Measurements from ENCODE around the gene LGALSL. TPM values are rescaled to one million over a fixed set of nuclear protein-coding genes. Genes with fewer than 3 reads are reported as not detected.

Gene LGALSL
- total and polyA plus RNA-seq, 11 donors: 5.6 to 31.6 (median 9.6) TPM

GRCh38 chr2:64463781-64464180, 9.8 kb downstream of the LGALSL start:
- DNase-seq (no peak), ATAC-seq (peak in 1 of 4 donors; percentile 28)
- no peak overlapping the region for H3K27ac ChIP-seq
- no peaks in the 10 kb centered on the region for H3K27me3 ChIP-seq
- peaks cover 0 to 24% (median 5%) of the 10 kb centered on the region in 9 donors for H3K36me3 ChIP-seq
- 94 to 100% (median 97%) methylated on average over 1 of the region's 1 CpG for WGBS, 4 donors
- peaks cover 0 to 15% (median 0%) of the 10 kb centered on the region in 12 donors for H3K4me1 ChIP-seq
- TF ChIP-seq, protein P1, sequence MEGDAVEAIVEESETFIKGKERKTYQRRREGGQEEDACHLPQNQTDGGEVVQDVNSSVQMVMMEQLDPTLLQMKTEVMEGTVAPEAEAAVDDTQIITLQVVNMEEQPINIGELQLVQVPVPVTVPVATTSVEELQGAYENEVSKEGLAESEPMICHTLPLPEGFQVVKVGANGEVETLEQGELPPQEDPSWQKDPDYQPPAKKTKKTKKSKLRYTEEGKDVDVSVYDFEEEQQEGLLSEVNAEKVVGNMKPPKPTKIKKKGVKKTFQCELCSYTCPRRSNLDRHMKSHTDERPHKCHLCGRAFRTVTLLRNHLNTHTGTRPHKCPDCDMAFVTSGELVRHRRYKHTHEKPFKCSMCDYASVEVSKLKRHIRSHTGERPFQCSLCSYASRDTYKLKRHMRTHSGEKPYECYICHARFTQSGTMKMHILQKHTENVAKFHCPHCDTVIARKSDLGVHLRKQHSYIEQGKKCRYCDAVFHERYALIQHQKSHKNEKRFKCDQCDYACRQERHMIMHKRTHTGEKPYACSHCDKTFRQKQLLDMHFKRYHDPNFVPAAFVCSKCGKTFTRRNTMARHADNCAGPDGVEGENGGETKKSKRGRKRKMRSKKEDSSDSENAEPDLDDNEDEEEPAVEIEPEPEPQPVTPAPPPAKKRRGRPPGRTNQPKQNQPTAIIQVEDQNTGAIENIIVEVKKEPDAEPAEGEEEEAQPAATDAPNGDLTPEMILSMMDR (IDR thresholded peaks at IDR 0.05): no peak
- no peak for TF ChIP-seq POLR2A (IDR thresholded peaks at IDR 0.05)
- no peaks in the 10 kb centered on the region for H3K9me3 ChIP-seq
- no peak overlapping the region for H3K4me3 ChIP-seq
- intact Hi-C loops (cut with DNase I): no loop called here

DNA sequence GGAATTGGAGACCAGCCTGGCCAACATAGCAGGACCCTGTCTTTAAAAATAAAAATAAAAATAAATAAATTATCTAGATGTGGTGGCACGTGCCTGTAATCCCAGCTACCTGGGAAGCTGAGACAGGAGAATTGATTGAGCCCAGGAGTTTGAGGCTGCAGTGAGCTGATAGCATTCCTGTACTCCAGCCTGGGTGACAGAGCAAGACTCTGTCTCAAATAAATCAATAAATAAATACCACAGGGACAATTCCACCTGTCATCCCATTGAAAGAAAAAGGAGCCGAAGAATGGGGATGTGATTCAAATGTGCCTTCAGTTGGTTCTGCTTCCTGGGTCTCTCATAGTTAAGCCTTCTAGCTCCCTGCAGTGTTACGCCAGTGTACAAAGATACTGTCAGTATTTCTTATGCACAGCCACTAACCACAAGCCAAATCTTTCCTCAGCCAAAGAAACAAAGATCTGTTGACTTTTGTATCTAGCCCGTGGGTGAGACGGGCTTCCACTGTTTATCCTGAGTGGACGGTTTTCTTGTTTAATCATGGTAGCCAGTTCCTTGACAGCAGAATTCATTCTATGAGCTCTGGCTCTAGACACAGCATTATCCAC, 12.6 kb downstream of the LGALSL start:
- DNase-seq (no peak), ATAC-seq (no peak)
- 81 to 91% (median 88%) methylated on average over 6 of the region's 6 CpGs for WGBS, 4 donors
- TF ChIP-seq POLR2A (IDR thresholded peaks at IDR 0.05): no peak
- TF ChIP-seq, protein P1 (IDR thresholded peaks at IDR 0.05): no peak
- H3K9me3 ChIP-seq: no peaks in the 10 kb centered on the region
- no peak overlapping the region for H3K27ac ChIP-seq
- no peak overlapping the region for H3K4me3 ChIP-seq
- H3K4me1 ChIP-seq: peaks cover 0 to 15% (median 0%) of the 10 kb centered on the region in 12 donors
- H3K36me3 ChIP-seq: no peaks in the 10 kb centered on the region
- no peaks in the 10 kb centered on the region for H3K27me3 ChIP-seq
- intact Hi-C loops (cut with DNase I): no loop called here

DNA sequence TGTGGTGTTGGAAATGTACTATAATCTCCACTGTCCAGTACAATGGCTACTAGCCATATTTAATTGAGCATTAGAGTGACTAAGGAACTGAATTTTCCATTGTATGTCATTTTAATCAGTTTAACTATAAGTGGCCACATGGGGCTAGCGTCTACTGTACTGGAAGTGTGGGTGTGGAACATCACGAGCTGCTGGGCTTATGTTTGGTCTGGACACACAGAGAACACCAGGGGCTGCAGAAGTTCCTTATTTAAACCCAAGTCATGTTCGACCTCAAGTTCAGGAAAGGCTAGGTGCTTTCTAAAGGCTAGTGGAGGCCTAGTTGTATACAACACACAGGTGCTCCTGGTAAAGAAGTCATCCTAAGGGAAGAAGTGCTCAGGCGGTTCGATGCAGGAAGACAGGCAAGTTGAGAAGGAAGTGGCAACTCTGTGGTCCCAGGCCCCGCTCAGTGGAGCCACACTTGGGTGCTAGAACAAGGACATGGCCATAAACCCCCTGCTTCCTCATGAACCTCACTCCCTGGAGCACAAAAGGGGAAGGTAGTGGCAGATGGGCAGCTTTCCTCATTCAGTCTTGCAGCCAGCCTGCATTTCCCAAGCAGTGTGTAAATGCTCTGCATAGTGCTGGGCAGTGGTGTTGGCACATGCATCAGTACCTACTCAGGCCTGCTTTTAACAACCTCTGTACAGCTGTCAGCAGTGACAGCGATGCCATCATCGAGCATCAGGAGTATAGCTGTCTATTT, 13.3 kb downstream of the LGALSL start:
- DNase-seq: peak in 2 of 5 donors; percentile 36
- H3K4me3 ChIP-seq: no peak overlapping the region
- H3K27ac ChIP-seq: no peak overlapping the region
- WGBS, 4 donors: 87 to 96% (median 93%) methylated on average over 7 to 8 of the region's 8 CpGs
- H3K36me3 ChIP-seq: no peaks in the 10 kb centered on the region
- peaks cover 0 to 15% (median 0%) of the 10 kb centered on the region in 12 donors for H3K4me1 ChIP-seq
- peak in 3 of 4 donors; percentile 34 to 77 (median 34) for ATAC-seq
- no peaks in the 10 kb centered on the region for H3K9me3 ChIP-seq
- TF ChIP-seq, protein P1 (IDR thresholded peaks at IDR 0.05): no peak
- TF ChIP-seq POLR2A (IDR thresholded peaks at IDR 0.05): no peak
- intact Hi-C loops (cut with DNase I): no loop called here
- H3K27me3 ChIP-seq: no peaks in the 10 kb centered on the region

DNA sequence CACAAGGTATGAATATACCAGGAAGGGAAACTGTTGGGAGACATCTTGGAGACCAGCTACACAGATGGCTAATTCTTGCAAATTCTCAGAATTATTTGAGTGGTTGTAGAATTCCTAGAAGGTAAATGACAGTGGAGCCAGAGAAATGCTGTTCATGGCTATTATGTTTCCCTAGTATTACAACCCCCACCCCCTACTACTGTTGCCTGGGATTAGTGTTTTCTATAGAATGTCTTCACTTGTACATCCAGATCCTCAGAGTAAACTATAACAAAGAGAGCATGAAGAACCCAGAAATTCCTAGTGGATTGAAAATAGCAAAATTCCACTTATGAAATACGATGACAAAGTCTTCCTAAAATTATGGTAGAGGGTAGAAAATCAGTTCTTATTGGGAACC, 15.3 kb downstream of the LGALSL start:
- no peak for DNase-seq
- intact Hi-C loops (cut with DNase I): no loop called here
- peaks cover 0 to 15% (median 0%) of the 10 kb centered on the region in 12 donors for H3K4me1 ChIP-seq
- H3K27ac ChIP-seq: no peak overlapping the region
- H3K36me3 ChIP-seq: no peaks in the 10 kb centered on the region
- no peak overlapping the region for H3K4me3 ChIP-seq
- no peaks in the 10 kb centered on the region for H3K27me3 ChIP-seq
- 86 to 96% (median 89%) methylated on average over 1 of the region's 1 CpG for WGBS, 4 donors
- TF ChIP-seq, protein P1 (IDR thresholded peaks at IDR 0.05): no peak
- TF ChIP-seq POLR2A (IDR thresholded peaks at IDR 0.05): no peak
- no peaks in the 10 kb centered on the region for H3K9me3 ChIP-seq
- no peak for ATAC-seq
